Eye (tissue), 1 donor: ENCODE results near the gene SMIM7.
"Not testable (repeated sequence)": the region's sequence is repeated elsewhere in the genome, so short reads cannot be mapped to it uniquely, and the experiment has no call there.

Experiments
- DNase-seq: peaks from one replicate; pipeline ENCODE4 v3.0.0-alpha.2; 2015

The SMIM7 gene

DNA sequence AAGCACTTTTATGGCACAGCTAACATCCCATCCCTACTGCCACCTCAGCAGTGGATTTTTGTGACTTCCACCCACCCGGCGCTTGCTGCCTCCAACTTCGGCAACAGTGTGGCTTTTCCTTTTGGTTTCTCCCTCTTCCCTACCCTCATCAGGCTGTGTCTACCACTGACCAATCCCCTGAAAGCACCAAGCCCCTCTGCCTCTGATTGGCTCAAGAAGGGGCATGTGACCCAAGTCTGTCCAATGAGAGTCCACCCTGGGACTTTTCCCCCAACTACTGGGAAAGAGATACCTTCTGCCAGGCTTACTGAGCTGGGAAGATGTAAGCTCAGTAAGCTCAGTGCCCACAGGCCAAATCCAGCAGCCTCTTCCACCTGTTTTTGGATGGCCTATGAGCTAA lies 5.8 kb downstream of the SMIM7 start:
- DNase-seq: no peak

DNA sequence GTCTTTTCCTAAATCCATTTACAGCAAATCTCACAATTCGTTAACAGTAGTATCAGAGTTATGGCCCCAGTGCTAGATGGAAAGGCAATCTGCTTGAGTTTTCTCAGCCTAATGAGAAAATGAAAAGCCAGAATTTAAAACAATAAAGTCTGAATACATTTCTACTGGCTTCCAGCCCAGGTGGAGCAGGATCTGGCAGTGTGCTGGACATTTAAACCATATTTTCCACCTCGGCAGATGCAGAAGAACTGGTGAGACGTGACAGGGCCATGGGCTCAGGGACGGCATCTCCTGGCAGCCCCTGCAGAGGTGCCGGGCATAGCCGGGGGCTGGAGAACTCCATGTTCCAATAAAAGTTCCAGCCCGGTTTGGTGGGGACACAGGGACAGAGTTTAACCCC lies 7.1 kb downstream of the SMIM7 start:
- DNase-seq: no peak

DNA sequence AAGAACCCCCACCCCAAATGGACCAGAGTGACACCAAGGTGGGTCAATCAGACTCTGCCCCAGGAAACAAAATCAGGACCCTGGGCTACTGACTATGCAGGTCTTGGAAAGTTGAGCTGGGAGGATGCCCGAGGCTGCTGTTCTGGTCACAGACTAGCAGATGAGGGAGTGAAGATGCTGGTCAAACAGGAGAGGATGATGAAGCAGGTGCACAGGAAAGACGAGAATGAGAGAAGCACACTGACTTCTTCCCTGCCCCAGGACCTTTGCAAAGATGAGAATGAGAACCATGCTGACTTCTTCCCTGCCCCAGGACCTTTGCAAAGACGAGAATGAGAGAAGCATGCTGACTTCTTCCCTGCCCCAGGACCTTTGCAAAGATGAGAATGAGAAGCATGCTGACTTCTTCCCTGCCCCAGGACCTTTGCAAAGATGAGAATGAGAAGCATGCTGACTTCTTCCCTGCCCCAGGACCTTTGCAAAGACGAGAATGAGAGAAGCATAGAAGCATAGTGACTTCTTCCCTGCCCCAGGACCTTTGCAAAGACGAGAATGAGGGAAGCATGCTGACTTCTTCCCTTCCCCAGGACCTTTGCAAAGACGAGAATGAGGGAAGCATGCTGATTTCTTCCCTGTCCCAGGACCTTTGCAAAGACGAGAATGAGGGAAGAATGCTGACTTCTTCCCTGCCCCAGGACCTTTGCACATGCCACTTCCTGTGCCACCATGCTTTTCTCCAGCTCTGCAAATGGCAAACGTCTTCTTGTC lies 8.3 kb downstream of the SMIM7 start:
- not testable (repeated sequence) for DNase-seq

DNA sequence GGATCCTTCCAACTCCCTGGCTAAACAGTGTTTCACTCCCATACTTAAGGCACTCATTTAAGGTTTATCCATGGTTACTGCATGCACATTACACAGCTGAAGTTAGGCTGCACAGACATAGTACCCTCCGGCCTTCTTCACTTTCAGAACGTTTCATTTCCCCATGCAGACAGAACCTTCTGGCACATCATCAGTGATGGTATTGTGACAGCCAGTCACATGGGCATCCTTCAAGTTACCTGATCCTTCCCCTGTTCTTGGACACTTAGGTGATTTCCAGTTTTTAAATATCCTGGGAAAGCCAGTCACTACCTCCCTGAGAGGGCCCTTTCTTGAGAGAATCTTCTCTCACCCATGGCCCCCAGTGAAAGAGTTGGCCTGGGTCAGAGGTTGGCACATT lies 9.1 kb downstream of the SMIM7 start:
- DNase-seq: no peak

DNA sequence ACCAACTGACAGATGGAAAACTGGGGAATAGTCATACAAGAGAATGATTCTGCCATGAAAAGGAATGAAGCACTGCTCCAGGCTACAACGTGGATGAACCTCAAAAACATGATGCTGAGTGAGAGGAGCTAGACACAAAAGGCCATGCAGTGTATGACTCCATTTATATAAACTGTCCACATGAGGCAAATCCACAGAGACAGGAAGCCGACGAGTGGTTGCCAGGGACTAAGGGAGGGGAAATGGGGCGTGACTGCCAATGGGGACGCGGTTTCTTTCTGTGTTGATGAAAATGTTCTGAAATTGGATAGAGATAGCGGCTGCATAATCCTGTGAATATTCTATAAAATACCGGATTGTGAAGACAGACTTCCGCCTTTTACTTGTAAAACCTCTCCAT lies 10.2 kb downstream of the SMIM7 start:
- no peak for DNase-seq

DNA sequence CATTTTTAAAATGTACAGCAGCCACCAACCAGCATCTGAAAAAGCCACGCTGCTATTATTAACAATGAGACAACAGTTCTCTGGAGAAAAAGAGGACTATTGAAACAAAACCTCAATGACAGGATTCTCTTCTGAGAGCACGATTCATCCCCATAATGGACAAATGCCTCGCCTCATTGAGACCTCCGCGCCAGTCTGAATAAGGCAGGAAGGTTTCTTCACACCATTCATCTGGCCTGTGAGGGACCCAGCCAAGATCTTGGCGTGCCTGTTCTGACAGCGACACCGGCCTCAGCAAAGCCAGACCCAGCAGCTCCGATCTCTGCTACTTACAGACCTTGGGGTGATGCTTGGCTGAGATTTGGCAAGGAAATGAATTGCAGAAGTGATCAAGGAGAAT lies 14.8 kb downstream of the SMIM7 start:
- no peak for DNase-seq

DNA sequence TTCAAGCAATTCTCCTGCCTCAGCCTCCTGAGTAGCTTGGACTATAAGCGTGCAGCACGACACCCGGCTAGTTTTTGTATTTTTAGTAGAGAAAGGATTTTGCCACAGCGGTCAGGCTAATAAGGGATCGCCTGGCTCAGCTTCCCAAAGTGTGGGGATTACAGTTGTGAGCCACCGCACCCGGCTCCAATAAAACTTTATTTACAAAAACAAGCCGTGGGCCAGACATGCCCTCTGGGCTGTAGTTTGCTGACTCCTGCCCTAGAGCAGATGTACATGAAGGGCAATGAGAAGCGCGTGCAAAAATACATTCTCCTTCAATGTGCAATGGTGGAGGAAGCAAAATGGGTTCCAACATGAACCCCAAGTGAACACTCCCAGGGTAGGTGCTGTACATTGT lies 18.2 kb downstream of the SMIM7 start:
- DNase-seq: no peak

DNA sequence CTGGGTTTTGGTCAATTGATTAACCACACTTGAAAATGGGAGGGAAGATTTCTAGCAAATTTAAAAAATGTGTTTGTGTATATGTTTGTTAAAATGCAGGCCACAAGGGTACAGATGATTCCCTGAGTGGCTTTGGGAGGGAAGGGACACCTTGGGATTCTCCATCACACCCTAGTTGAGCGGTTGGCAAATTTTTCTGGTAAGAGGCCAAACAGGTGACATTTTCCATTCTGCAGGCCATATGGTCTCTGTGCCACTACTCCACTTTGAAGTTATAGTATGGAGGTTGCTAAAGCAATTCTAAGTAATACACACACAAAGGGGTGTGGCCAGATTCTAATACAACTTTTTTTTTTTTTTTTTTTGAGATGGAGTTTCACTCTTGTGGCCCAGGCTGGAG lies 19.0 kb downstream of the SMIM7 start:
- no peak for DNase-seq

DNA sequence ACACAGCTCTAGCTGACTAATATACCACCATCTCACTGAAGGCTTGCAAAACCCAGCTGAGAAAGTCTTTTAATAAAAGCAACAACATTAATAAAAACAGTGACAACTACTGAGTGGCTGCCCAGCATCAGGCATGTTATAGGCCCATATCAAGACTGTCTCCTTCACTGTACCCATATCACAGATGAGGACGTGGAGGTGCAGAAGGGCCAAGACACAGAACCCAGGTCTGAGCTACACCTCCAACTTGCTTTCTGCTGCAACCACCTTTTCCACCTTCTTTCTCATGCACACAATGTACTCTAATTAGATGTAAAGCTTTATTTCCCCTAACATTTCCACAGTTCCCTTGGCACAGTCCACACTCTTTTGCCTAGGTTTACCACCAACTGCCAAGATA lies 21.3 kb downstream of the SMIM7 start:
- DNase-seq: no peak

DNA sequence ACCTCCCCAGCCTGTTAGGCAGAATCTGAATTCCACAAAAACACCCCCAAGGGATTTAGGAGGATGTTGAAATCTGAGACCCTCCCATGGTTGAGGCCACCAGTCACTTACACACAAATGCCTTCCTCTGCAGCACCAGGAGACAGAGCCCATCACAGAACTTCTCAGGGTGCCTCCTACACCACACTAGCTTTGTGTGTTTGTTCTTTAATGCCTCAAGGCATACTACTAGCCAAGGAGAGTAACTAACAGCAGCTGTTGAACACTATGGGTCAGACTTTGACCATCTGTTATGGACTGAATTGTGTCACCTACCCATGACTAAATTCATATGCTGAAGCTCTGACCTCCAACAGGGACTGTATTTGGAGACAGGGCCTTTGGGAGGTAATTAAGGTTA lies 22.4 kb downstream of the SMIM7 start:
- DNase-seq: no peak

DNA sequence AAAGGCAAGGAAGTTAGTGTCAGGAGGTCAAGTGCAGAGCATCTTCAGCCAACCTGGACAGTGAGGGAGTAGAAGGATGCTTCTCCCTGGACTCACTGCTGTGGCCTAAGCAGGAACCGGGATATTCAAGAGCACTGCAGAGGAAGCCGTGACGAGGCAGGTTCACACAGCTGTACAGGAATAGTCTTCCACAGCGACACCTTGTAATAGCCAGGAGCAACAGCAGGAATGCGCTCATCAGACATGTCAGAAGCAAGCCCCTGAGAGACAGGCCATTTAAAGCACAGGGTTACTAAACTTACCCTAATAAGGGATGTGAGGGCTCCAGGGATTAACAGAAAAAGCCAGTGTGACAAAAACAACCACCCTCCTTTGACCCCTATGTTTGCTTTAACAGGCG lies 28.5 kb downstream of the SMIM7 start:
- no peak for DNase-seq

DNA sequence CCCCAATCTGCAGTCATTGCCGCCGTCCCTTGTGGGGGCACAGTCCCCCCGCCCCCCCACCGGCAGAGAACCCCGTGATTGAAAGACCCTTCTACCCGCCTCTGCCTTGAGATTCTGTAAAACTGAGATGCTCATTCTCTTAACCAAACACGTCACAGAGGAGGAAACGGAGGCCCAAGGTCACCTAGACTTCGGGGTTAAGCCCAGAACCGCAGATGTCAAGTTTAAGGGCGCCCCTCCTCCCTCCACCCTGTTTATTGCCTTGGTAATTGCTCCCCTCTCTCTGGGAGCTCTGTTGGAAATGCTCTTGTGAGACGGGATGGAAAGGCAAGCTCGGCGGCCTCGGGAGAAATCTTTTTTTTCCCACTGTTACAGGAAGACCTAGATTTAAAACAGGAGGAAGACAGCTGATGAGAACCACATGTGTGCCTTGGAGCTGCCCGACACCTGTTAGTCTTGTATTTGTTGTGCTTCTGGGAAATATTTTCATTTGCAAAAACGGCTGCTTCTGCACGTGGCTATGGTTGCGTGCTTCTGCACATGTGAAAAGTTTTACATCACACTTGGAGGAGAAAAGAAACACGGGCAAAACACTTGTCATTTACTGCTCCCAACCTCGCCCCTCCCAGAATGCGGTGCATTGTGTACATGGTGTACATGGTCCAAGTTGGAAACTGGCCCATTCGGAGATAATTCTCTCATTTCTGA lies 30.8 kb downstream of the SMIM7 start:
- peak; percentile 71 for DNase-seq

DNA sequence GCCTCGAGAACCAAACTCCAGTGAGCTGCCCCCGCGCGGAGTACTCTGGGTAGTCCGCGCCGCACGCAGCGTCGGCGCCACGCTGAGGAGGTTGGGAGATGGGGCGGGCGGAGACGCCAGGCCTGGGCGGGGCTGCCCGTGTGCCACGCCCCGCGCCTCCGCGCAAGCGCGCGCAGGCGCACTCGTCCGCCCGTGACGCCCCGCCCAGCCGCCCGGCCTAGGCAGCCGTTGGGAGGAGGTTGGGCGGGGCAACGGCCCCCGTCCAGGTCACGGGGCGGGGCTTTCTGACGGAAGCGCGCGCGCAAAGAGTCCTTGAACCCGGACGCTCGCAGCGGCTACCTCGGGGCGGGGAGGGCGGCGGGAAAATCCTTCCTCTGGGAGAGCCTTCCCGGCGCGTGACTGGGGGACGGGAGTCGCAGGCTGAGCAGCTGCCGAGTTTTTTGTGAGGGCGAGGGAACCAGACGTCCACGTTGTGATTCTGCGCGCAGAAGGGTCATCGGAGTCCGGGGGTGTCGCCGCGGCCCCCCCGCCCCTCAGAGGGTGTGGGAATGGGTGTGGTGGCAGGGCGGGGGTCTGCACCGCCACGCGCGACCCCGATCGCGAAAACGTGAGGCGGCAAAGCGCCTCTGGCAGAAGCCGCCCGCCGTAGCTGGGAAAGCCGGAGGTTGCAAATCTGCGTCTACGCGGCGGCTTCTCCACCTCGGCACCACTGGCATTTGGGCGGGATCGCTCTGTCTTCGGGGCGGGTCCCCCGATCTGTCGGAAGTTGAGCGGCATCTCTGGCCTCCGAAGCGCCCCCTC lies 31.6 kb downstream of the SMIM7 start, which contains the start of gene MED26:
Gene MED26 (minus strand): TSS at position 22 of the 801 bp plus-strand sequence. CDS start 261 bp downstream, outside the sequence.
- peak; percentile 98 for DNase-seq

DNA sequence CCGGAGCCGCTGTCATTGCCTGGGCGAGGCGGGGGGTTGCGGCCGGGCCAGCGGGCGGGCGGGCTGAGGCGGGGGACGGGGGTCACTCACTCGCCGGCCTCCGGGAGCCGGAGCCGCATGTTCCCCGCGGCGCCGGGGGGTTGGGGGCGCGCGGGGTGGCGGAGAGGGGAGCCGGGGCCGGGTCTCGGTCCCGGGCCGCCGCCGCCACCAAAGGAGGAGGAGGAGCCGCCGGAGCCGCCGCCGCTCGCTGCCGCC lies 32.1 kb downstream of the SMIM7 start:
- no peak for DNase-seq

DNA sequence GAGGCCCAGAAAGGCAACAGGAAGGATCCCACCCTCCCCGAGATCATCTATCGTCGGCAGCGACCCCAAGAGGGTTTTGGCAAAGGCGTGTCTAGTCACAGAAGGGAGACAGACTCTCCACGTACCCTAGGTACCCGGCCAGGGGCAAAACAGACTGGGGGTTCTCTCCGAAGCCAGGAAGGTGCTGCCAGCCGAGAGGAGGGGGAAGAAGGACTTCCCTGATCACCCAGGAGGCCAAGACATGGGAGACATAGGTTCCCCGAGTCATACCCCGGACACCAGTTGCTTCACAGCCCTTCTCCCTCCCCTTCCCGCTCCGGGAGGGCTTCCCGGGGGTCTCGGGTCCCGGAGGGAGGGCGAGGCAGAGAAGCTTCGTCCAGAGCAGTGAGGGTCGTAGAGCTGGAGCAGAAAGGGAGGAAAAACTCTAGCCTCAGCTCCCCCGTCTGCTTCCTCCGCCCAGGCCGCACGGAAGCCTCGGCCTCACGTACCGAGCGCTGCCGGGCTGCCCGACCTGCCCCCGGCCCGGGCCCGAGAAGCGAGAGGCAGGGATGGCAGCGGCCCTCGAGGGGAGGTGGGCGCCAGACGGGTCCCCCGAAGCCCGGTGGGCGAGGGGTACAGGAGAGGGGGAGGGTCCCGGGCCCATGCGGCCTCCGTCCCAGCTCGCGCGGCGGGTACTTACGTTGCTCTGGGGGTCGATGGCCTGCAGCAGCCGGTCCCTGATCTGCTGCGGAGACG lies 32.6 kb downstream of the SMIM7 start:
- peak; percentile 10 for DNase-seq

DNA sequence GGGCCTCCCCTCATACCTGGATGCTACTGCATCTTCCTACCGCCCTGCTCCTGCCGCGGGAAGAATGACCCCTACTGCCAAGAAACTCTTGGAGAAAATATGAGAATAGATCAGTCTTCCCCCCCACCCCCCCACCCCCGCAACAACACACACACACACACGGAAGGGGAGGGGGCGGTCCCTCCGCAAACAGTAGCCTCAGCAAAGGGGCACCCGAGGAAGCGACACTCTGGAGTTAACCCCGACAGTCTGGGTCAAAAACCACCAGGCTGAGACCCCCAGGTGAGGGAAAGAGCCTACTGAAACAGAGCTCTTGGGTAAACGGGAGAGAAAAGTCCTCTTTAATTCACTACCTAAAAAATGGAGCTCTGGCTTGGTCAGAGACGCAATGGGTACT lies 33.1 kb downstream of the SMIM7 start:
- DNase-seq: no peak

DNA sequence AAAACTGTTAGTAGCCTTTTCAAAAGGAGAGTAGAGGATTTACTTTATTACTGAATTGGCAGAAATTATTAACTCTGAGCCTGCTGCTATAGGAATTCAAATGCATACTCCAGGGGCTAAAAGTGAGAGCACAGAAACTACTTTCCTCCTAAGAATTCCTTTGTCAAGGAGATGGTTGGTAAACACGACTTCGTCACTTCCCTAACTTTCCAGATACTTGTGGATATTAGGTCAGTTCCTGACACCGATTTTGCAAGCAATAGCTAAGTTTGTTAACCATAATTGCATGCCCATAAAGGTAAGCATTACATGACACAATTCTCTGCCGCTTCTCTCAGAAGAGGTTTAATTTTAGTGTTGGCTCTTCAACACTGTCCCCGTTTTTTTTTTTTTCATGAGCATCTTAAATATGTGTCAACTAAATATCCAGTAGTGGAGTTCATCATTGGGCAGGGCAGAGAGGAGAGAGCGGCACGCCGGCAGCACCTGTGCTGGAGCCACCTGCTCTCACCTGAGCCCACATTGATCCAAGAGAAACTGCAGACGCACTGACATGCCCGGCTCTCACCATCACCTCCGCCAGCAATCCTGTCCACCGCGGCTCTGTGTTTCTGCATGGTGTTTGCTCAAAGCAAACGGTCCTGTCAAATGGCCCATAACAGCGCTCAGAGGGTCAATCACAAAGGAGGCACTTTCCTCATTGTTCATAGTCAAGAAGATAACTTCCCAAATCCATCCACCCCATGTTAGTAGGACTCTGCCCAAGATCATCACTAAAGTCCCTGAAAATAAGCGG lies 34.6 kb downstream of the SMIM7 start:
- DNase-seq: no peak

DNA sequence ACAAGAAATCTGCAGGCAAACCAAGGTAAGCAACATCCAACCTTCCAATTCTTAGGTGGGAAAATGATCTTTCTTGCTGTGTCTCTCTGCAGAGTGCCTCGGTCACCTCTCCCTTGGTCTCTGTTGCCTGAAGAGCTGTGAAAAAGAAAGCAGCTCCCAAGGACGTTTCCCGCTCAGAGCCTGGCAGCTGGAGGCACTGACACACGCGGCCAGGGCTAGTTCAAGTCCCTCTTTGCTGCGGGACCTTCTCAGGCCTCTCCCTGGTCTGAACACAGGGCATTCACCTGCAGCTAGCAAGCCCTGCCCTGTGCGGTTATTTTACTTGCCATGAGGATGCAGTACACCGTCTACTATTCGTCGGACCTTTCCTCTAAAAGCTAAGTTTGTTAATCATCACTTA lies 35.7 kb downstream of the SMIM7 start:
- no peak for DNase-seq

DNA sequence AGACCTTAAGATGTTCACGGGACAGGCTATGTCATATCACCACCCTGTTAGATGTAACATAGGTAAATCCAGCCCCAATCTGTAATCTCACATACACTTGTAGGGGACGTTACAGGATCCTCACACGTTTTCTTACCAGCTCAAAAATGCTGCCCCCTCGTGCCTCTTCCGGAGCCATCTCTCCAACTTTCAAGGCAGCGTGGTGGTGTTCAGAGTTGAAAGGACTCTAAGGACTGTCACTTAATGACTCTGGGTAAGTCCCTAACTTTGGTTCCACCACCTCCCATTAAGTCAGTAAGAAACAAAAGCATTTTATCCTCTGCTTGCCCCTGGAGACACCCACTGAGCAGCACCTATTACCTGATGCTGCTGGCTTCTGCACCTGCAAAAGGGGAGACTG lies 36.4 kb downstream of the SMIM7 start:
- DNase-seq: no peak

DNA sequence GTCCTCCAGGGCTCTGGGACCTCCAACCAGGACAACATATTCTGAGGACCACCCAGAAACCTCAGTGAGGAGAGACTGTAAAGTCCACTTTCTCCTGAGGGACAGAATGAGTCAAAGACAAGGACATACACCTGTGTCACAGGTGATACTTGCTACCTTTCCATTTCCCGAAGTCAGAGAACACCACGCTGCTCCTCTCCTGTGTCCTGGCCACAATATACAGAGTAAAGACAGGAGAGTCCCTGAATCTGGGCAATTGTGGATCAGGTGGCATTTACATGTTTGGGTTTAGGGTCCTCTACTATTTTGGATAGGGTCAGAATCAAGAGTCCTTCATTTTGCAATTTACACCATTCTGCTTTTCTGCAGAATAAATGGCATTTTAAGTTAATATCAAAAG lies 36.9 kb downstream of the SMIM7 start:
- no peak for DNase-seq

DNA sequence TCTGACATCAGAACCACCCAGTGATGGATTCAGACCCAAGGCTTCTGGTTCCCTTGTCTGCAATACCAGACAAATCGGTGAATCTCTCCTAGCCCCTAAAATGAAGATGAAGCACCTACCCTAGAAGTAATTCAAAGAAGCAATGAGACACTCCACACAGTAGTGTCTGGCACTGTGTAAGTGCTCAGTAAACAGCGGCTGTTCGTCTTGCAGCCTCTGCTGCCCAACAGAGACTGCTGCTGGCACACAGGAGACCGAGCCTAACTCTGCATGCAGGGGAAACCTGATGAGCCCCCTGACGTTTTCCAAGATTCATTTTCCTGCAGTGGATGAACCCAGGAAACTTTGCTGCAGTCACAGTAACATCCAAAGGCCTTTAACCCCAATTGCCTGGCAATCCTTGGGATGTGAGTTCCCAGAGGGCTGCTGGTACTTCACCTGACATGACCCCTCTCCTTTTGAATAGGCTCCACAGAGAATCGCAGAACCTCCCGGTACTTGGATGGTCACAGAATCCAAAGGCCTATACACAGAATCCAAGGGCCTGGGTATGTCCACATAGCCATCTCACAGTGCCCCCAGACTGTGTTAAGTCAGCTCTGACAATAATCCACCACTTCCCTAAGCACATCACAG lies 38.7 kb downstream of the SMIM7 start:
- DNase-seq: no peak

DNA sequence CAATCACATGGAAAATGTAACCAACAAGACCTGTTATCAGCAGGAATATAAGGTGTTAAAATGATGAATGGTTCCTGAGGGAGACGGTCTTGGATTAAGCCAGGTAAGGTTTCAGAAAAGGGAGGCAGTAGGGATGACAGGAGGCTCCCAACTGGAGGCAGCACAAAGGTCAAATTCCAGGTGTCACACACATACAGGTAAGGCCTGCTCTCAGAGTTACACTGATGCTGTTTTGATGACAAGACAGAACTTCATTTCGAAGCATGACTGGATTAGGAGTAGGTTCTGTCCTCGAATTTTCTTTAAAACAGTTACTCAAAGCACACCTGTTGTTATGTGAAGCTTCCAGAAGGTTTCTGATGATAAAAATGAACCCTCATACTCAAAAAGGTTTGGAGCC lies 39.4 kb downstream of the SMIM7 start:
- DNase-seq: no peak
